HEK293T (cell line): ENCODE data around the gene HSPA1L.
A peak's percentile ranks its signal among the peaks of the same experiment; 100 is the strongest.
"Not testable (repeated sequence)": the region's sequence is repeated elsewhere in the genome, so short reads cannot be mapped to it uniquely, and the experiment has no call there.

Experiments
- CTCF ChIA-PET: fragments of 350-600 bp; formaldehyde crosslinking; extraction: SDS; loops from one replicate; lab custom pipeline; 2021; ENCODE audit warnings: antibody characterized with exemption, inconsistent platforms; lab: Yijun Ruan, JAX
- POLR2A ChIA-PET: fragments of 350-600 bp; formaldehyde crosslinking; extraction: SDS; loops from one replicate; lab custom pipeline; 2020; ENCODE audit warnings: antibody characterized with exemption, inconsistent platforms; lab: Yijun Ruan, JAX
- DNase-seq: peaks from one replicate; pipeline ENCODE4 v3.0.0; 2012; ENCODE audit warnings: mixed read lengths; ENCODE audit errors: extremely low spot score
- ARNT ChIP-seq: fragments of 450-650 bp; IDR thresholded peaks from 2 replicates; pipeline ENCODE4 v1.6.1; 2017; ENCODE audit warnings: mild to moderate bottlenecking
- BHLHE40 ChIP-seq: fragments of 450-650 bp; IDR thresholded peaks from 2 replicates; pipeline ENCODE4 v1.6.1; 2016; ENCODE audit warnings: mild to moderate bottlenecking, moderate library complexity, borderline replicate concordance
- CTBP1 ChIP-seq: fragments of 450-650 bp; IDR thresholded peaks from 2 replicates; pipeline ENCODE4 v1.6.1; 2016; ENCODE audit warnings: borderline replicate concordance
- ELF4 ChIP-seq: fragments of 450-650 bp; IDR thresholded peaks from 2 replicates; pipeline ENCODE4 v1.6.1; 2017; ENCODE audit warnings: antibody characterized with exemption
- FOXA1 ChIP-seq: fragments of 450-650 bp; IDR thresholded peaks from 2 replicates; pipeline ENCODE4 v1.6.1; 2016; ENCODE audit warnings: mild to moderate bottlenecking
- FOXK2 ChIP-seq: fragments of 450-650 bp; IDR thresholded peaks from 2 replicates; pipeline ENCODE4 v1.6.1; 2016; ENCODE audit warnings: mild to moderate bottlenecking
- FOXM1 ChIP-seq: fragments of 450-650 bp; IDR thresholded peaks from 2 replicates; pipeline ENCODE4 v1.6.1; 2017; ENCODE audit warnings: mild to moderate bottlenecking, borderline replicate concordance
- HDGF ChIP-seq: fragments of 450-650 bp; IDR thresholded peaks from 2 replicates; pipeline ENCODE4 v1.6.1; 2017; ENCODE audit warnings: antibody characterized with exemption, borderline replicate concordance
- L3MBTL2 ChIP-seq: fragments of 450-650 bp; conservative IDR thresholded peaks from 2 replicates; pipeline ENCODE4 v1.6.1; 2016; ENCODE audit warnings: mild to moderate bottlenecking
- LEF1 ChIP-seq: fragments of 450-650 bp; IDR thresholded peaks from 2 replicates; pipeline ENCODE4 v1.6.1; 2017; ENCODE audit warnings: mild to moderate bottlenecking, borderline replicate concordance
- NFRKB ChIP-seq: fragments of 450-650 bp; IDR thresholded peaks from 2 replicates; pipeline ENCODE4 v1.6.1; 2016; ENCODE audit warnings: mild to moderate bottlenecking, moderate library complexity
- SP1 ChIP-seq: fragments of 450-650 bp; IDR thresholded peaks from 2 replicates; pipeline ENCODE4 v1.6.1; 2017
- SUZ12 ChIP-seq: fragments of 450-650 bp; IDR thresholded peaks from 2 replicates; pipeline ENCODE4 v1.6.1; 2016; ENCODE audit warnings: mild to moderate bottlenecking
- TARDBP ChIP-seq: fragments of 450-650 bp; IDR thresholded peaks from 2 replicates; pipeline ENCODE4 v1.6.1; 2016
- ZNF384 ChIP-seq: fragments of 450-650 bp; IDR thresholded peaks from 2 replicates; pipeline ENCODE4 v1.6.1; 2016
- TF ChIP-seq, protein P1 (sequence below): fragments of 450-650 bp; IDR thresholded peaks from 2 replicates; pipeline ENCODE4 v1.6.1; 2016

HSPA1L gene

DNA sequence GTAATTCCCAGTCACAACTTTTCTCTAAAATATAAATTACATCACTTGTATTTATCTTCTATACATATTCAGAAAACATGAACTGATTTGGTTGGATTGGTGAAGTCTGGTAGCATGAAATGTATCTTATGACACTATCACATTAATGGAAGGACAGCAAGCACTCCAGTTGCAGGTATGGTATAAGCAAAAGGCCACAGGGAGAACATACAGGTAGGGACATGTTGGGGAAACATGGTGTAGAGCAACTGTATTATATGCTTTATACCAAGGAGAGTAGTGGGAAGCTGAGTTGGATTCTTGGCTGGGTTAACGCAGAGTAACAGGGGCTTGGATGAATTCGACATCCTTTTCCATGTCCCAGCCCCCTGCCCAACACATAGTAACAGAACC, 18.1 kb downstream of the HSPA1L start:
- DNase-seq: no peak
- ChIA-PET CTCF (interaction anchor here (0.6 to 1.2 kb wide), 2 partner anchors 13 to 28 kb away, joined by 3 read pairs; no protein-coding TSS in a partner anchor), POLR2A (interaction anchor here (1.4 to 5.6 kb wide), 7 partner anchors 10 to 132 kb away, joined by 4 to 77 read pairs (median 11); partner anchors contain the start of genes GPANK1, HSPA1A, HSPA1L and LSM2)
- no peak for TF ChIP-seq ELF4
- no peak for TF ChIP-seq FOXM1
- no peak for TF ChIP-seq NFRKB
- no peak for TF ChIP-seq L3MBTL2
- no peak for TF ChIP-seq CTBP1
- no peak for TF ChIP-seq FOXA1
- TF ChIP-seq BHLHE40: no peak
- TF ChIP-seq SUZ12: no peak
- TF ChIP-seq, protein P1, sequence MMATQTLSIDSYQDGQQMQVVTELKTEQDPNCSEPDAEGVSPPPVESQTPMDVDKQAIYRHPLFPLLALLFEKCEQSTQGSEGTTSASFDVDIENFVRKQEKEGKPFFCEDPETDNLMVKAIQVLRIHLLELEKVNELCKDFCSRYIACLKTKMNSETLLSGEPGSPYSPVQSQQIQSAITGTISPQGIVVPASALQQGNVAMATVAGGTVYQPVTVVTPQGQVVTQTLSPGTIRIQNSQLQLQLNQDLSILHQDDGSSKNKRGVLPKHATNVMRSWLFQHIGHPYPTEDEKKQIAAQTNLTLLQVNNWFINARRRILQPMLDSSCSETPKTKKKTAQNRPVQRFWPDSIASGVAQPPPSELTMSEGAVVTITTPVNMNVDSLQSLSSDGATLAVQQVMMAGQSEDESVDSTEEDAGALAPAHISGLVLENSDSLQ: no peak
- TF ChIP-seq FOXK2: no peak
- no peak for TF ChIP-seq LEF1
- no peak for TF ChIP-seq ARNT
- TF ChIP-seq TARDBP: no peak
- TF ChIP-seq SP1: no peak
- no peak for TF ChIP-seq ZNF384
- no peak for TF ChIP-seq HDGF

DNA sequence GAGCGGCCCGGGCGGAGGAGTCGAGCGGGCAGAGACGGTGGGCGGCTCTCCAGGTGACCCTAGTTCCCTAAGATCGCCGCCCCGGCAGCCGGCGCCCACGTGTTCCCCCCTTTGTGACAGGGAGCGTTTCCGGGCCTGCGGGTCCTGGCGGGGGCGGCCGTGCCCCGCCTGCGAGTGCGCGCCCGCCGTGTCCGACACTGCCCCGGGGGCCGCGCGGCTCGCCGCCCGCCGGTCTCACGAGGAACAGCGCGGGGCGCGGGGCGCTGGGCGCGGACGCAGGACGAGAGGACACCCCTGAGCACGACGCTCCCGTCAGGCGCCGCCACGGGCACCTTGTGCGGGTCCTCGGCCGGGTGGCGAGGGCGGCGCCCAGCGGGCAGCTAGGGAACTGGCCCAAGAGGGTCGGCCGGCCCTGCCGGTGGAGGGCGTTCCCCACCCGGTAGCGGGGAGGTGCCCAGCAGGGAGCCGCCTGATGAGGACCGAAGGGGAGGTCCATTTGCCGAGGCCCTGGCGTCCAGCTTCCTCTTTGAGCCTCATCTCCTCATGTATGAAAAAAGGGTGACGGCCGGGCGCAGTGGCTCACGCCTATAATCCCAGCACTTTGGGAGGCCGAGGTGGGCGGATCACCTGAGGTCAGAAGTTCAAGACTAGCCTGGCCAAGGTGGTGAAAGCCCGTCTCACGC, 19.3 kb downstream of the HSPA1L start, which contains the start of gene VARS1:
VARS1 (minus strand) TSS at position 137 of the 683 bp plus-strand sequence. CDS start 535 bp downstream, outside the sequence.
- CTCF ChIA-PET: interaction anchor here (0.6 to 1.3 kb wide), 6 partner anchors 12 to 93 kb away, joined by 3 to 11 read pairs (median 4); partner anchors contain the start of genes ABHD16A and LSM2
- peak; percentile 96 for DNase-seq
- POLR2A ChIA-PET: interaction anchor here (0.9 to 5.6 kb wide), 26 partner anchors 7 to 155 kb away, joined by 3 to 77 read pairs (median 4); partner anchors contain the start of genes BAG6, C6orf47, DDAH2 and GPANK1
- peak; percentile 92; the same call in 1 of the 2 replicates for TF ChIP-seq ARNT
- TF ChIP-seq HDGF: no peak
- TF ChIP-seq LEF1: peak; percentile 83
- no peak for TF ChIP-seq SUZ12
- no peak for TF ChIP-seq NFRKB
- peak; percentile 12; the same call in 1 of the 2 replicates for TF ChIP-seq ELF4
- no peak for TF ChIP-seq BHLHE40
- TF ChIP-seq FOXK2: no peak
- no peak for TF ChIP-seq ZNF384
- TF ChIP-seq FOXM1: peak; percentile 81
- no peak for TF ChIP-seq CTBP1
- TF ChIP-seq TARDBP: no peak
- TF ChIP-seq L3MBTL2: peak; percentile 51; the same call in 1 of the 2 replicates

DNA sequence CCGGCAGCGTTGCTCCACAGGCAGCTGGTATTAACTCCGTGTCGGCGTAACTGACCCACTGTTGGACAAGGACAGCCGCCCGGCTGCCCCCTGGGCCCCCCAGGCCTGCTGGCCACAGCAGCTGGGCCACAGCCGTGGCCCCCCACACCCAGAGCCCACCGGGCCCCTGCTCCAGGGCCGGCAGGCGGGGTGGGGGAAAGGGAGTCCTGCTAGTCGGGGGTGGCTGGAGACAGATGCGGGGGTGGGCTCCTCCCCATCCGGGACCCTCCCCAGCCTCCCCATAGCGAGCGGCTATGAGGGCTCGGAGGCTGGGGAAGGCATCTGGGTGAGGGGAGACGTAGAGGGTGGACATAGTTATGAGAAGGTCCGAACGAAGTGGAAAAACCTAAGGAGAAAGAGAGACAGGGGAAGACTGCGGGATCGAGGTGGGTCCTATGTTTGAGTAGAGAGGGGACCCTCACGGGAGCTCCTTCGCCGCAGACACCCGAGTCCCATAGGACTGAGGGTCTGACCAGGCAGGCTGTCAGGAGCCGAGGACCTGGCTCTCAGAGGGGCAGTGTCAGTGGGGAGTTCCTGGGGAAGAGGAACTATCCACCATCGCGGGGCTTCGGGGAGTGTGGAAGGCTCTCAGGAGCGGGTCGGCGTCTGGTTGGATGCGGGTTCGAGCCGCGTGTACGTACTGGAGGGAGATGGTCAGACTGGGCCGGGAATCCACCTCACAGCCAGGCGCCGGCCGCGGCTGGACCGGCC, 20.0 kb downstream of the HSPA1L start:
- ChIA-PET POLR2A (interaction anchor here (0.7 to 5.6 kb wide), 17 partner anchors 8 to 155 kb away, joined by 3 to 77 read pairs (median 5); partner anchors contain the start of genes C6orf47, DDAH2, GPANK1 and HSPA1A), CTCF (interaction anchor here (1.1 to 1.7 kb wide), 2 partner anchors 12 to 92 kb away, joined by 3 to 5 read pairs; partner anchors contain the start of genes ABHD16A and LSM2)
- TF ChIP-seq FOXK2 (no peak), FOXM1 (0 out of 2 replicates have a peak, but pooled peaks have one; percentile 37), L3MBTL2 (peak; percentile 88)
- peak; percentile 64 for DNase-seq

DNA sequence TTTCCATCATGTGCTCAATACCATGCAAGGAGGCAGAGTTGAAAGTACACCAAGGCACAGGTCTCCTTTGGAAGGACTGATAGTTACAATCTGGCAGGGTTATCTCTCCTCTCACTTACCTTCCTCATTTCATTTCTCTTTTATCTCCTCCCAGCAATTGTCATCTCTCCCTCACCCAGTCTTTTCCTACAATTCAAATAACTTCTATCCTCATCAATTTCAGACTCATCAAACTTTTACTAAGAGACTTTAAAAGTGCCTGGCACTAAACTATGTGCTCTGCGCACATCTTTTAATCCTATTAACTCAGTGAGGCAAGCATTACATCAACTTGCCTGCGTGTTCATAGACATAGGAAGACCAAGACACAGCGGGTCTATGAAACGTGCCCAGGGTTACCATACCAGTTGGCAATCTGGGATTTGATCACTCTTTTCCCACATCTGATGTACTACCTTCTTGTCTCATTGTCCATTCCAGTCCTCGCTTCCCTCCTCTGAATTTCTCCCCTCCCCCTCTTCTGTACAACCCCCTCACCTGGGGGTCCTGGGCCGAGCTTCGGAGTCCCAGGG, 20.7 kb downstream of the HSPA1L start:
- TF ChIP-seq BHLHE40: no peak
- TF ChIP-seq ELF4: no peak
- TF ChIP-seq ARNT: no peak
- TF ChIP-seq L3MBTL2: no peak; the same call in 1 of the 2 replicates
- no peak for TF ChIP-seq HDGF
- TF ChIP-seq FOXM1: no peak
- TF ChIP-seq CTBP1: no peak
- TF ChIP-seq NFRKB: no peak
- TF ChIP-seq, protein P1: no peak
- TF ChIP-seq TARDBP: no peak
- peak; percentile 17 for DNase-seq
- CTCF ChIA-PET: interaction anchor here (1.7 kb wide), 1 partner anchor 13 kb away, joined by 5 read pairs; the partner anchor contains the start of gene LSM2
- POLR2A ChIA-PET: interaction anchor here (0.7 to 5.6 kb wide), 14 partner anchors 9 to 134 kb away, joined by 3 to 77 read pairs (median 8); partner anchors contain the start of genes C6orf47, DDAH2, HSPA1A and HSPA1B

DNA sequence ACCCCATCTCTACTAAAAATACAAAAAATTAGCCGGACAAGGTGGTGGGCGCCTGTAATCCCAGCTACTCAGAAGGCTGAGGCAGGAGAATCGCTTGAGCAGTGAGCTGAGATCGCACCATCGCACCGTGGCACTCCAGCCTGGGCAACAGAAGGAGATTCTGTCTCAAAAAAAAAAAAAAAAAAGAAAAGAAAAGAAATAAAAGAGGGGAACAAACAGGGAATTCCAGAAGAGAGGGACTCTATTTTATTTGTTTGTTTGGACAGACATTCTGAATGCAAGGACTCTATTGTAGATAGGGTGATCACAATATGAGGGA, 21.2 kb downstream of the HSPA1L start:
- DNase-seq, POLR2A ChIA-PET: not testable (repeated sequence)
- CTCF ChIA-PET: interaction anchor here (1.7 kb wide), 1 partner anchor 13 kb away, joined by 5 read pairs; the partner anchor contains the start of gene LSM2

DNA sequence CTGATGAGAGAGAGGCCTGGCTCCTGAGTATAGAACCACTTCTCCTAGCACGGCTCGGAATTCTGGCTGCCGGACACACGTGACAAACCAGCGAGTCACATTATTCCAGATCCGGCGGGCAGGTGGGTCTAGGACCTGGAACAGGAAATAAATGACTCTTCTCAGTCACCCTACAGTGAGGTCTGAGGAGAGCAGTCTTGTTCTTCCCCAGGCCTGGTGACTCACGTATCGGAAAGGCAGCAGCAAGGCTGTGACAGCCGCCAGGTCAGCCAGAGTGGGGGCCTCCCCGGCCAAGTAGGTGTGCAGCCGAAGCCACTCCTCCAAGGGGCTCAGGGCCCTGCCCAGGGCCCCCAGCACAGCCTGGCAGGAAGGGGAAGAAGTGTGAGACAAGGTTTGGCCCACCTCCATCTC, 22.3 kb downstream of the HSPA1L start:
- CTCF ChIA-PET: no interaction called here
- POLR2A ChIA-PET: interaction anchor here (0.6 to 2.2 kb wide), 3 partner anchors 14 to 57 kb away, joined by 3 to 15 read pairs (median 5); partner anchors contain the start of genes CLIC1 and LSM2
- TF ChIP-seq, protein P1: no peak
- TF ChIP-seq BHLHE40: no peak
- no peak for TF ChIP-seq CTBP1
- TF ChIP-seq L3MBTL2: no peak
- TF ChIP-seq NFRKB: no peak
- no peak for TF ChIP-seq ZNF384
- no peak for TF ChIP-seq TARDBP
- no peak for TF ChIP-seq SP1
- TF ChIP-seq FOXK2: no peak
- no peak for TF ChIP-seq SUZ12
- TF ChIP-seq HDGF: no peak
- TF ChIP-seq ARNT: no peak
- TF ChIP-seq LEF1: no peak
- no peak for TF ChIP-seq FOXM1
- TF ChIP-seq ELF4: no peak
- TF ChIP-seq FOXA1: no peak
- DNase-seq: no peak
